Measurements from ENCODE around the gene INAFM1. TPM values are rescaled to one million over a fixed set of nuclear protein-coding genes. Genes with fewer than 3 reads are reported as not detected.

The INAFM1 gene
- total RNA-seq, 1 experiment from 2014 or later: 8.1 TPM

DNA sequence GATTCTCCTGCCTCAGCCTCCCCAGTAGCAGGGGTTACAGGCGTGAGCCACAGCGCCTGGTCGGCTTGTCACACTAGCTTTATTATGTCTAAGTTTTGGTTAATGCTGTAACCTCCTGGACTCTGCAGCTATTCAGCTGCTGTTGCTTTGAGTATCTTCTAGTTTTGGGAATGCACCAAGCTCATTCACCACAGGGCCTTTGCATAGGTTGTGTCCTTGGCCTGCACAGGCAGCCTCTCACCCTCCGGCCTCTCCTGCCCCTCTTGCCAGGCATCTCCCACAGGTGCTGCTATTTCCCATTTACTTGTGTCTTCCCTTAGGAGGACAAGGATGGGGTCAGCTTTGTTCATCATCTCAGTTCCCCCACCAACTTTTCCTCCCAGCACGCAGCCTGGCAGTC is 20.7 kb upstream of the INAFM1 start:
- no peak for TF ChIP-seq NR1H2 (CRISPR knock-in tag; IDR thresholded peaks at IDR 0.05)
- no peak for TF ChIP-seq E2F5 (CRISPR knock-in tag; IDR thresholded peaks at IDR 0.05)
- no peak for TF ChIP-seq JUN (CRISPR knock-in tag; IDR thresholded peaks at IDR 0.05)
- TF ChIP-seq SP1 (CRISPR knock-in tag; conservative IDR thresholded peaks at IDR 0.05): no peak
- TF ChIP-seq ZNF396 (CRISPR knock-in tag; IDR thresholded peaks at IDR 0.05; ENCODE audit: borderline replicate concordance): no peak
- TF ChIP-seq TCF7 (CRISPR knock-in tag; IDR thresholded peaks at IDR 0.05; ENCODE audit: low read depth): no peak
- TF ChIP-seq ARID4B (CRISPR knock-in tag; IDR thresholded peaks at IDR 0.05; ENCODE audit: borderline replicate concordance): no peak
- no peak for TF ChIP-seq FOXJ3 (CRISPR knock-in tag; IDR thresholded peaks at IDR 0.05; ENCODE audit: borderline replicate concordance)
- H3K27ac Mint-ChIP-seq: no peak overlapping the region
- H3K4me1 Mint-ChIP-seq: peaks cover 17% of the 10 kb centered on the region
- peaks cover 40% of the 10 kb centered on the region for H3K27me3 Mint-ChIP-seq (ENCODE audit: low read depth)
- peaks cover 9% of the 10 kb centered on the region for H3K36me3 Mint-ChIP-seq
- CTCF ChIA-PET: interaction anchor here (2.2 kb wide), 1 partner anchor 10 kb away, joined by 17 read pairs; no protein-coding TSS in a partner anchor
- POLR2A ChIA-PET: no interaction called here
- no peaks in the 10 kb centered on the region for H3K9me3 Mint-ChIP-seq
- DNase-seq (ENCODE audit: low spot score): no peak
- H3K4me3 Mint-ChIP-seq: no peak overlapping the region
- no peak for ATAC-seq

- CTCF ChIA-PET: interaction anchor here (0.7 to 2.8 kb wide), 21 partner anchors 9 to 656 kb away, joined by 3 to 69 read pairs (median 6); partner anchors contain the start of genes DHX34, INAFM1, SAE1 and ZC3H4
- peak within 1 kb of the TSS; percentile 97 for H3K27ac Mint-ChIP-seq
- H3K9me3 Mint-ChIP-seq: no peaks in the 10 kb centered on the region
- peaks cover 26% of the 10 kb centered on the region for H3K27me3 Mint-ChIP-seq (ENCODE audit: low read depth)
- peaks cover 27% of the 10 kb centered on the region for H3K36me3 Mint-ChIP-seq
- POLR2A ChIA-PET: interaction anchor here (1.0 to 3.1 kb wide), 13 partner anchors 8 to 143 kb away, joined by 3 to 46 read pairs (median 8); partner anchors contain the start of genes DHX34, INAFM1 and ZC3H4
- H3K4me1 Mint-ChIP-seq: peaks cover 12% of the 10 kb centered on the region
- peak within 1 kb of the TSS; percentile 87 for H3K4me3 Mint-ChIP-seq
- ATAC-seq (peak; percentile 17), DNase-seq (ENCODE audit: low spot score) (peak; percentile 98)
- TF ChIP-seq TEAD1 (CRISPR knock-in tag; IDR thresholded peaks at IDR 0.05): 0 out of 2 replicates have a peak, but pooled peaks have one; percentile 72
- no peak for TF ChIP-seq OVOL2 (CRISPR knock-in tag; IDR thresholded peaks at IDR 0.05; ENCODE audit: borderline replicate concordance)
- TF ChIP-seq ARID4B (CRISPR knock-in tag; IDR thresholded peaks at IDR 0.05; ENCODE audit: borderline replicate concordance): peak; percentile 68; the same call in 1 of the 2 replicates
- TF ChIP-seq PRDM15 (CRISPR knock-in tag; IDR thresholded peaks at IDR 0.05): no peak
- TF ChIP-seq, protein P1, sequence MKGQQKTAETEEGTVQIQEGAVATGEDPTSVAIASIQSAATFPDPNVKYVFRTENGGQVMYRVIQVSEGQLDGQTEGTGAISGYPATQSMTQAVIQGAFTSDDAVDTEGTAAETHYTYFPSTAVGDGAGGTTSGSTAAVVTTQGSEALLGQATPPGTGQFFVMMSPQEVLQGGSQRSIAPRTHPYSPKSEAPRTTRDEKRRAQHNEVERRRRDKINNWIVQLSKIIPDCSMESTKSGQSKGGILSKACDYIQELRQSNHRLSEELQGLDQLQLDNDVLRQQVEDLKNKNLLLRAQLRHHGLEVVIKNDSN (CRISPR knock-in tag; IDR thresholded peaks at IDR 0.05): peak; percentile 98
- peak; percentile 59 for TF ChIP-seq GABPB1 (CRISPR knock-in tag; IDR thresholded peaks at IDR 0.05)
- TF ChIP-seq FOXP1 (CRISPR knock-in tag; IDR thresholded peaks at IDR 0.05; ENCODE audit: borderline replicate concordance): peak; percentile 44; the same call in 1 of the 2 replicates
- peak; percentile 95 for TF ChIP-seq FOXK1 (CRISPR knock-in tag; IDR thresholded peaks at IDR 0.05)
- TF ChIP-seq ZNF219 (CRISPR knock-in tag; IDR thresholded peaks at IDR 0.05; ENCODE audit: borderline replicate concordance): no peak
- peak; percentile 93 for TF ChIP-seq CREM (CRISPR knock-in tag; IDR thresholded peaks at IDR 0.05)
- TF ChIP-seq, protein P2, sequence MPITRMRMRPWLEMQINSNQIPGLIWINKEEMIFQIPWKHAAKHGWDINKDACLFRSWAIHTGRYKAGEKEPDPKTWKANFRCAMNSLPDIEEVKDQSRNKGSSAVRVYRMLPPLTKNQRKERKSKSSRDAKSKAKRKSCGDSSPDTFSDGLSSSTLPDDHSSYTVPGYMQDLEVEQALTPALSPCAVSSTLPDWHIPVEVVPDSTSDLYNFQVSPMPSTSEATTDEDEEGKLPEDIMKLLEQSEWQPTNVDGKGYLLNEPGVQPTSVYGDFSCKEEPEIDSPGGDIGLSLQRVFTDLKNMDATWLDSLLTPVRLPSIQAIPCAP (CRISPR knock-in tag; IDR thresholded peaks at IDR 0.05): no peak
Observed at GRCh38 chr19:47255879-47256692, 18.6 kb upstream of the INAFM1 start, which contains the start of gene CCDC9. TSS of gene CCDC9 (plus strand) at chr19:47256525. CDS start at chr19:47258401, 1,876 bp downstream.

All from WTC11 (cell line).